GM10266 (cell line): ENCODE data around the gene GPR101.

Source experiments
- DNase-seq: peaks from one replicate; pipeline ENCODE4 v3.0.0; 2012; ENCODE audit errors: extremely low spot score
- CTCF ChIP-seq: IDR thresholded peaks from 2 replicates; pipeline ENCODE4 v1.5.1; 2012; ENCODE audit warnings: mild to moderate bottlenecking, low read depth; ENCODE audit not compliant: control insufficient read depth, insufficient read depth; ENCODE audit errors: missing control alignments

Gene GPR101

GRCh38 chrX:137058339-137059127, 24.7 kb upstream of the GPR101 start:
- no peak for TF ChIP-seq CTCF
- no peak for DNase-seq

GRCh38 chrX:137052643-137053235, 18.9 kb upstream of the GPR101 start:
- no peak for DNase-seq
- no peak for TF ChIP-seq CTCF

- DNase-seq: peak; percentile 61
- peak; percentile 88 for TF ChIP-seq CTCF
Observed at GRCh38 chrX:137051978-137052642, 18.3 kb upstream of the GPR101 start.

- no peak for TF ChIP-seq CTCF
- no peak for DNase-seq
Observed at GRCh38 chrX:137044893-137045292, 11.1 kb upstream of the GPR101 start.

GRCh38 chrX:137043736-137044135, 9.9 kb upstream of the GPR101 start:
- TF ChIP-seq CTCF: no peak
- no peak for DNase-seq

- TF ChIP-seq CTCF: no peak
Observed at GRCh38 chrX:137041329-137041728, 7.5 kb upstream of the GPR101 start.

More at GRCh38 chrX:137041329-137041728, 7.5 kb upstream of the GPR101 start:
- DNase-seq: no peak
